WERI-Rb-1 (cell line): Measurements from ENCODE around the gene WFDC5.
A peak's percentile ranks its signal among the peaks of the same experiment; 100 is the strongest.

ENCODE experiments used
- DNase-seq: peaks from one replicate; pipeline ENCODE4 v3.0.0-alpha.2; 2020
- H3K27ac ChIP-seq: fragments of 250-450 bp; sonication (Bioruptor Pico); 2 replicates; pipeline ENCODE4 v1.5.1; 2020; ENCODE audit warnings: mild to moderate bottlenecking, moderate library complexity
- H3K27me3 ChIP-seq: fragments of 250-450 bp; sonication (Bioruptor Pico); 2 replicates; pipeline ENCODE4 v1.5.1; 2021; ENCODE audit warnings: mild to moderate bottlenecking, low read depth, moderate library complexity; ENCODE audit not compliant: insufficient read depth, severe bottlenecking
- H3K36me3 ChIP-seq: fragments of 250-450 bp; sonication (Bioruptor Pico); 2 replicates; pipeline ENCODE4 v1.5.1; 2020; ENCODE audit warnings: mild to moderate bottlenecking, moderate library complexity
- H3K4me3 ChIP-seq: 2 replicates; pipeline ENCODE4 v1.5.1; 2011; ENCODE audit warnings: low read depth, mild to moderate bottlenecking, control low read depth, low read length
- H3K9me3 ChIP-seq: fragments of 250-450 bp; sonication (Bioruptor Pico); 2 replicates; pipeline ENCODE4 v1.5.1; 2021; ENCODE audit warnings: mild to moderate bottlenecking, moderate library complexity; ENCODE audit not compliant: severe bottlenecking
- CTCF ChIP-seq: IDR thresholded peaks from 2 replicates; pipeline ENCODE4 v1.5.1; 2011; ENCODE audit warnings: low read depth, mild to moderate bottlenecking, control low read depth, inconsistent platforms, low read length

WFDC5 gene

DNA sequence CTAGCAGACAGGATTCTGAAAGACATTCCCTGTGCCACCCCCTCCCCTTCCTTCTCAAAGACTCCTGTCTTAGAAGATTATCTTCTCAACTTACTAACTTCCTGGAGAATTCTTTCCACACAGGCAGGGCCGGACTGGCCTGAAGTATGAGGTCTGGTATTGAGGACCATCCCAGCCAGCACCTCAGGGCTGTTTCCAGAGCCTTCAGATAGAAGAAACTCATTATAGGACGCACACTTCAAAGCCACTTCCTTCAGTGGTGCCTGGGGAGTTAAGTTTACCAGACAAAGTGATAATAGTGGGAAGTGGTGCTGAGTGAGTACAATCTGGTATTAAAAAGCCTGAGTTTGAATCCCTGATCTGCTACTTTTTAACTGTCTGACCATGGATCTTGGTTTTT, 29.7 kb downstream of the WFDC5 start:
- Histone ChIP-seq H3K27me3 (no peaks in the 10 kb centered on the region), H3K36me3 (no peaks in the 10 kb centered on the region), H3K27ac (no peak overlapping the region), H3K4me3 (no peak overlapping the region), H3K9me3 (no peaks in the 10 kb centered on the region)
- TF ChIP-seq CTCF: no peak
- no peak for DNase-seq

GRCh38 chr20:45083127-45083526, 31.8 kb downstream of the WFDC5 start:
- TF ChIP-seq CTCF: no peak
- Histone ChIP-seq H3K27me3 (no peaks in the 10 kb centered on the region), H3K36me3 (no peaks in the 10 kb centered on the region; the same call in 1 of the 2 replicates), H3K9me3 (no peaks in the 10 kb centered on the region), H3K27ac (no peak overlapping the region), H3K4me3 (no peak overlapping the region)
- DNase-seq: no peak

DNA sequence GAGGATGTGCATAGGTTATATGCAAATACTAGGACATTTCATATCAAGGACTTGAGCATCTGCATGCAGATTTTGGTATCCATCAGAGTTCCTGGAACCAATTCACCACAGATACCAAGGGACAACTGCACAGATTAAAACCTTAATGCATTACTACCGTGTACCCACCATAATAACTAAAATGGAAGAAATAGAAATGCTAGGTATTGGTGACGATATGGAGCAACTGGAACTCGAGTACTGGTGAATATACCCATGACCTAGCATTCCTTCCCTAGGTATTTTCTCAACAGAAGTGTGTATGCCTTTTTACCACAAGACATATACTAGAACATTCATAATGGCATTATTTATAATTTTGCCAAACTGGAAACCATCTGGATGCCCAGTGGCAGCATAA, 32.5 kb downstream of the WFDC5 start:
- no peak for DNase-seq
- Histone ChIP-seq H3K27me3 (no peaks in the 10 kb centered on the region), H3K27ac (no peak overlapping the region), H3K9me3 (no peaks in the 10 kb centered on the region), H3K4me3 (no peak overlapping the region), H3K36me3 (peaks cover 2% of the 10 kb centered on the region; the same call in 1 of the 2 replicates)
- TF ChIP-seq CTCF: no peak

- Histone ChIP-seq H3K9me3 (no peaks in the 10 kb centered on the region), H3K27ac (no peak overlapping the region), H3K4me3 (no peak overlapping the region), H3K27me3 (no peaks in the 10 kb centered on the region), H3K36me3 (peaks cover 7% of the 10 kb centered on the region)
- DNase-seq: peak; percentile 24
- peak; percentile 48 for TF ChIP-seq CTCF
Observed at GRCh38 chr20:45080867-45081624, 33.9 kb downstream of the WFDC5 start.

DNA sequence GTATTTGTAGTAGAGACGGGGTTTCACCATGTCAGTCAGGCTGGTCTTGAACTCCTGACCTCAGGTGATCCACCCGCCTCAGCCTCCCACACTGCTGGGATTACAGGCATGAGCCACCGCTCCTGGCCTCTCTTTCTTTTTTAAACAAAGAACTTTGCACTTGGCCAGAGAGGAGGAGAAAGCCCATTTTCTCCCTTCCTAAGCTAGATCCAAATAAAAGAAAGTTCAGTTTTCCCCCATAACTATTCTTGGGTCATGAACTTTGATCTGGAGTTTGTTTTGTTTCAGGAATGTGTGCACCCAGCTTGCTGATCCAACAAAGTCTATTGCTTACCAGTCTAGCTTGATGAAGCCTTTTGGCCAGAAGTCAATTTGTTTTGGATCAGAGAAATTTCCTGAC, 37.4 kb downstream of the WFDC5 start:
- Histone ChIP-seq H3K27me3 (no peaks in the 10 kb centered on the region), H3K4me3 (no peak overlapping the region), H3K9me3 (no peaks in the 10 kb centered on the region), H3K36me3 (peaks cover 7% of the 10 kb centered on the region), H3K27ac (no peak overlapping the region)
- no peak for DNase-seq
- TF ChIP-seq CTCF: no peak

GRCh38 chr20:45073221-45073620, 41.8 kb downstream of the WFDC5 start:
- H3K36me3 ChIP-seq: peaks cover 7% of the 10 kb centered on the region
- H3K9me3 ChIP-seq: no peaks in the 10 kb centered on the region
- no peak overlapping the region for H3K27ac ChIP-seq
- no peak for TF ChIP-seq CTCF
- H3K4me3 ChIP-seq: no peak overlapping the region
- H3K27me3 ChIP-seq: no peaks in the 10 kb centered on the region
- DNase-seq: no peak
